ENCODE measurements around the gene ALLC.
A peak's percentile ranks its signal among the peaks of the same experiment; 100 is the strongest.
"Not testable (repeated sequence)": the region's sequence is repeated elsewhere in the genome, so short reads cannot be mapped to it uniquely, and the experiment has no call there.

Gene ALLC

DNA sequence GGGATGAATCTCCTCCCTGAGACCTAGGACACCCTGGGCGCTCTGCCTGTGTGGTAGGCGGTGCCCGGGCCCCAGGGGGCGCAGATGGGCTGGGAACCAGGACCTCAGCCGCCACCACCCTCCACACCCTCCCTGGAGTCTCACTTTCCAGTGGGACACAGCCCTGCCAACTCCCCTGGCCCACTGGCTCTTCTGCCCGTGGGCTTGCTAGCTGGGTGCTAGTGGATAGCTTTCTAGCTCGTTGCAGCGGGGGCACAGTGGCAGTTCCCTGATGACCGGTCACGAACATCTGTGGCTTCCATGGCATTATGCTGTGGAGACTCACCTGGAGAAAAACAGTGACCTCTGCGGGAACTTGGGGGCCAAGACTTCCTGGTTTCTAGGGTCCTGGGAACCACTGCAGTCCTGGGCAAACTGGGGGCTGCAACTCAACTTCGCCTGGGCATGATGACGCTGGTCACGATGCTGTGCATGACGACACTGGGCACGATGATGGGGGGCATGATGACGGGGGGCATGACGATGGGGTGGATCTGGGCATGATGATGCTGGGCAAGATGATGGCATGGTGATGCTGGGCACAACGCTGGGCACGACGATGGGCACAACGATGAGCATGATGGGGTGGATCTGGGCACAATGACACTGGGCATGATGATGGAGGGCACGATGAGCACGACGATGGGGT, 31.0 kb upstream of the ALLC start:
- no peak for DNase-seq

DNA sequence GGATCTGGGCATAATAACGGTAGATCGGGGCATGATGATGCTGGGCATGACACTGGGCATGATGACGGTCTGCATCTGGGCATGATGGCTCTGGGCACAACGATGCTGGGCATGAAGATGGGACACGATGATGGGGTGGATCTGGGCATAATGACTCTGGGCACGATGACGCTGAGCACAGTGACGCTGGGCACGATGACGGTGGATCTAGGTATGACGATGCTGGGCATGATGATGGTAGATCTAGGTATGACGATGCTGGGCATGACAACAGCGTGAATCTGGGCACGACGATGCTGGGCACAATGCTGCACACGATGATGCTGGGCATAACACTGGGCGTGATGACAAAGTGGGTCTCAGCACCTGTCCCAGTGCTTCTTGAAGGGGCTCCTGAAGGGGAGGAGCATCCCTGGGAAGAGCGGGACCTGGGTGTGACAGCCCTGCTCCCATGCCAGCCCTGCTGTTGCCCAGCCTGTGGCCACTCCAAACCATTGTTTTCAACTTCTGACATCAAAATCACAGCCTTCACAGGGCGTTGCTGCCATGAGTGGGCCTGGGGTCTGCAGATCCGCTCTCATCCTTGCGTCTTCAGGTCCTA, 30.4 kb upstream of the ALLC start:
- no peak for DNase-seq

GRCh38 chr2:3628241-3628679, 29.7 kb upstream of the ALLC start:
- DNase-seq, result no peak

DNA sequence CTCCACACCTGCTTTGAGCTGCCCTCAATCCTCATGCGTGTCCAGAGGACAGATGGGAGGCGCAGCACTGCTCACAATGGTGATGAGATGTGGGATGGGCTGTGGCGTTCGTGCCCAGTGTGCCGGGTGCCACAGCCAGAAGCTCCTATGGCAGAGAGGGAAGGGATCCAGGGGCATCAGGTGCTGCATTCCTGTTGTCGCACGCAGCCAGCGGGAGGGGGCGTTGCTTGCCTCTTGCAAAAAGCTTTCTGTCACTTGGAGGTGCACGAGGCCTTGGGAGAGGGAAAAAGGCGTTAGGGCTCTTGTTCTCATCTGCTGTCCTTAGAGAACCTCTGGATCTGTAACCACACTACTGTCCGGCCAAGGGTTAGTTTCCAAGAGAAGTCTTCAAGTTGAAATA, 29.2 kb upstream of the ALLC start:
- peak; percentile 35 for DNase-seq

DNA sequence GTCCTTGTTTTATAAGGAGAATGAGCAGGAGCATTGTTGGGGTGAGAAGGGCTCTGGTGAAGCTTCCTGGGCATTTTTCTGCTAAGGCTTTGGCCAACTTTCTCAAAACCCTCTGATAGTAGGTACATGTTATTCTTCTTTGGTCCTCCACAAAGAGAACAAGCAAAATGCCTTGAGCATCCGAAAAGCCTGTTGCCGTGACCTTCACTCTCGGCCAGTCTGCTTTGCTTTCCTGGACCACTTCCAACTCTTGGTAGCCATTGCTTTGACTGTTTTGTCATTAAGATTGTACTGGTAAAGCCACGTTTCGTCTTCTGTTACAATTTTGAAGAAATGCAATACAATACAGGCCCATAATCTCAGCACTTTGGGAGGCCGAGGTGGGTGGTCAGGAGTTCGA, 27.4 kb upstream of the ALLC start:
- DNase-seq, result no peak

- DNase-seq, result no peak
These were observed 26.7 kb upstream of the ALLC start for GRCh38 chr2:3631161-3631850.

DNA sequence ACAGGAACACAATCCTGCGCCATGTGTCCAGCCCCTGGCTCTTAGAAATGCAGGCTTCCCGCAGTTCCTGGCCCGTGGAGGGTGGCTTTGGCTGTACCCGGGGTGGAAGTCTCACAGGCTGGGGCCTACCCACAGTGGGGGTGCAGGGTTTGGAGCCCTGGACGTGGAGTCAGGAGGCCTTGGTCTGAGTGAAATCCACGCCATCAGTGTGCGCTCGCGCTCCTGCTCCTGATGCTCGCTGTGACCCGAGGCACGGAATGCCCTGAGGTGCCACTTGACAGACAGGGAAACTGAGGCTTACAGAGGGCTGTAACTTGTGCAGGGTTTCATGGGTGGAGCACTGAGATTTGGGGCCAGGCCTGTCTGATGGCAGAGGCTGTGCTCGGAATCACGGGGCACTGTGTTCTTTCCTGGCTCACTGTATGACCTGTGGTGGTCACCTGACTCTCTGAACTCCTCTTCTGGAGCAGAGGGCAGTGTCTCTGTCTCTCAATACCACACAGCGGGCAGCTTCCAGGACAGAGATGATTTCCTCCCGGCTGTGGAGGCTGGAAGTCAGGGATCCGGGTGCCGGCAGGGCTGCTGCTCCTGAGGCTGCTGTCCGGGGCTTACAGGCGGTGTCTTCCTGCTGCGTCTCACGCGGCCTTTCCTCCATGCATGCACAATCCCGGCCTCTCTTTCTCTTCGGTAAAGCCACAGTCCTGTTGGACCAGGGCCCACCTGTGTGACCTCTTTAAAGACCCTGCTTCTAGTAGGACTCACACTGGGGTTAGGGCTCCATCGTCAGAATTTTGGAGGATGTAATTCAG, 25.9 kb upstream of the ALLC start:
- DNase-seq, result no peak

GRCh38 chr2:3633089-3633981, 24.7 kb upstream of the ALLC start:
- no peak for DNase-seq

DNA sequence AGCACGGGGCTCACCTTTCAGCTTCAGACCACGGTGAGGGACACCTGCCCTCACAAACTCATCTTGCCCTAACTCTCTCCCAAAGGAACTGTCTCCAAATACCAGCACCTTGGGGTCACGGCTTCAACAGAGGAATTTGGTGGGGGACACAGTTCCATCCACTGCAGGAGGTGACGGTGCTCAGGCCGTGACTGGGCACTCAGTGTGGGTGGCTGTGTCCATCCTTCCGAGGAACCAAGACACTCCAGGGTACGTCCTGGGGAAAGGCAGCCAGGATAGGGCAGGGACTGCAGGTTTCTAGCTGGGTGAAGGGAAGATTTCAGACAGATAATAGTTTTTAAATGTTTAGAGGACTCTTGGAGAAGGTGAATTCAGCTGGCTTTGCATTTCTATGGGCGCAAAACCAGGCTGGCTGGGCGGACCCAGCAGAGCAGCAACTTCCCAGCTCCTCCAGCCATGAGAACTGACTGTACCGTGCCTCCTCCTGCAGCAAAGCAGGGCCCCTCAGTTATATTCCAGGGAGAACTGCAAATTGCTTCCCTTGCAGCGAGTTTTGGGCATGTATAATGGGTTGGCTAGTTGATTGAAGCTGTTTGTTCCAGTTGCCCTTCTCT, 23.9 kb upstream of the ALLC start:
- DNase-seq, result no peak

GRCh38 chr2:3634596-3635121, 23.3 kb upstream of the ALLC start:
- DNase-seq, result no peak

DNA sequence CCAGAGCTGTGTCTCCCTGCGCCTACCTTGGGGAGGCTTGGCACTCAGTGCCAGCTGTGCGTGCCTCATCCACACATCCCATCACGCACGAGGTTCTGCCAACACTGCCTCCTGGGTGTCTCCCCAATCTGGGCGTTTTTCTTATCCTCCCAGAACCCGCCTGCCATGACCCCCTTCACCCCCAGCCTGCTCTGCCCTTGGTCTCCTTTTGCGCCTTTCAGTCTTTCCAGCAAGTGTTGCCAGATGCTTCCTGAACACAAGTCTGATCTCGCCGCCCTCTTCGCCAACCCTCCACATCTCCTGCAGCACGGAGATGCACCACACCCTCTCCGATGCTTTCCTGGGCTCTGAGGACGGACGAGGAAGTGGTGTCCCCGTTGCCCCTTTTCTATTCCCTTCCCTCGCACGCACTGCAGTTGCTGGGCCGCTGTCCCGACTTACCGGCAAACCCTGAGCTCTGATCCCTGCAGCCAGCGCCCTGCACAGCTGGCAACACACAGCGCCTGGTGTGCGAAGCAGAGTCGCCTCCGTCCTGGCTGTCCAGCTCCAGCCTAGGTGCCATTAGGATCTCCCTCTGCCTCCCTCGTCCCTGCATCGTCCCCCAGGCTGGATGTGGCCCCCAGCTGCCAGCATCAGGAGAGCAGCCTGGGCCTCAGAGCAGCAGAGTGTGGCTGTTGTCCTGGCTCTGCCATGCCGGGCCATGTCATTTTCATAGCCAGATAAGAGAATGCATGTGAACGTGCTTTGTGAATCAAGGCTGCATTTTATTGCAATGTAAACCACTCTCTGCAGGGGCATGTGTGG, 22.6 kb upstream of the ALLC start:
- DNase-seq, result no peak

- DNase-seq, result not testable (repeated sequence)
These were observed 22.0 kb upstream of the ALLC start for GRCh38 chr2:3635975-3636327.

GRCh38 chr2:3636586-3637310, 21.3 kb upstream of the ALLC start:
- DNase-seq, result no peak

DNA sequence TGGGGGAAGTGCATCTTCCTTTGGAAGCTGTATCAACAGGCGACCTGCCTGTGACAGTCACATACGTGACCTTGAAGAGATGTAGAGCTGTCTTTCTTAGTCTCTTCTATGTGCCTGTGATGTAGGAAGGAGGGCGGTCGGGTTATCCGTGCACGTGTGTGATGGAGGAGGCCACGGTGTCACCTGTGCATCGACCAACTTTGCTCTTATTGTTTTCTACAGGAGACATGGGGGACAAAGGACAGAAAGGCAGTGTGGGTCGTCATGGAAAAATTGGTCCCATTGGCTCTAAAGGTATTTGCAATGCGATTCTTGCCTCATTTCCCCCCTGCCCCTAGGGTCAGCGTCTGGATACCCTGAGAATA, 20.7 kb upstream of the ALLC start:
- DNase-seq, result no peak

DNA sequence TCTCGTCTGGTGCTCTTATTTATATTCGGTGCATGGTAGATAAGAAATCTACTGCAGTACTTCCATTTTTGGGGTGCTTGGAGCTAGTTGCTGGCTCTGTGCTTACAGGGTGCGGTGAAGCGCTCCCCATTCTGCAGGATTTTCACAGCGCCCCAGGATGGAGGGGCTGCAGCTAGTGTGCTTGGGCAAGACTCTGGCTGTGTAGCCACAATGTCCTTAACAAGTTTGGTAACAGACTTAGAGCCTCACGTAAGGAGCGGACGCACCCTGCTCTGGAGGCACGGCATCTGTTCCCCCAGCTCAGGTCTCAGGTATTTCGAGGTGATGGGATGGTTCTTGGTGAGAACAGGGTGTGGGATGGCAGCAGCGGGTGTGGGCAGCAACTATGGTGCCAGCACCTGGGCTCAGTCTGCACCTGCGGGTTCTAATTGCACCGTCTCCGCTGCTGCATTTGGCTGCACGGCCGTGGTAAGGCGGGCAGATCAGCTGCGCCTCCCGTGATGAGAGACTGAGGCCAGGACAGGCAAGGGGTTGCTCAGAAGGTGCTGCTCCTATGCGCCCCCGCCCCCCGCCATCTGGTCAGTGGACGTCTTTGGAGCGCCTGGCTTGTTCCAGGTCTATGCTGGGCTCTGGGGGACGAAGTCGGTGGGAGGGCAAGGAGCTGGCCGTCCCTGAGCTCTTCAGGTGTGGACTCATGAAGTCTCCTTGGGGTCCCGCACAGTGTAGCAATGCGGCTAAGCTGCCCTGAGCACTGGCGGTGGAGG, 20.1 kb upstream of the ALLC start:
- DNase-seq, result no peak

DNA sequence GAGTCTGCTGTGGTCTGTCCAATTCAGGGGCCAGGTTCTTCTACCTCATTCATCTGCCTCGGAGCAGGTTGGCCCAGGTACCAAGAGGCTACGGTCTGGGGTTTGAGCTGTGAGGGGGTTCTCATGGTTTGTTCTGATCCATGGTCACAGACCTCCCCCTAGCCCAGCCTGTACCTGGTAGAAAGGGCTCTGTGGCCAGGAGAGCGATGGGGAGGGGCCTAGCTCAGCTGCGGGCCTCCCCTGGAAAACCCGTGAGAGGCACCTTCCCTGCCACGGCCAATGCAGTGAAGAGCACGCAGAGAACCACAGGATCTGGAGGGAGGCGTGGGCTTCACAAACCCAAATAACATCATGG, 19.6 kb upstream of the ALLC start:
- no peak for DNase-seq

DNA sequence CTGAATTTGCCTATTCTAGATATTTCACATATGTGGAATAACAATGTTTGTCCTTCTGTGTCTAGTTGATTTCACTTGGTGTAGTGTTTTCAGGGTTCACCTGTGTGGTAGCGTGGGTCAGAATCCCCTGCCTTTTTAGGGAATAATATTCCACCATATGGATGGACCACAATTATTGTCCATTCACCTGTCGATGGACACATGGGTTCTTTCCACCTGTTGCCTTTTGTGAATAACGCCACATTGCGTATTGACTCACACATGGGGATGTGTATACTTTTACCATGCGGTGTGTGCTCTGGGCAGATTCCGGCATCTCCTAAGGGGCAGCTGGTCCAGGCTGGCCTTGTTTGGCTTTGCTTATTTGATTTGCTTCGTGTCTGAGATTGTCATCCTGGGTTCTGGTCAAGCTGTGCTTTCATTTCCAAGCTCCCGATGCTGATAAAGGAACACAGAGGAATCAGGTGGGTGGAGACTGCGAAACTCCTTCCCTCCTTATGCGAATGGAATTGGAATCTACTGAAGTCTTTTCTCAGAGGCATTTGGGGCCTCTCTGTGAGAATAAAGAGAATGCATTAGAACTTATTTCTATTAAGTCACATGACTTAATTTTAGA, 18.9 kb upstream of the ALLC start:
- no peak for DNase-seq

DNA sequence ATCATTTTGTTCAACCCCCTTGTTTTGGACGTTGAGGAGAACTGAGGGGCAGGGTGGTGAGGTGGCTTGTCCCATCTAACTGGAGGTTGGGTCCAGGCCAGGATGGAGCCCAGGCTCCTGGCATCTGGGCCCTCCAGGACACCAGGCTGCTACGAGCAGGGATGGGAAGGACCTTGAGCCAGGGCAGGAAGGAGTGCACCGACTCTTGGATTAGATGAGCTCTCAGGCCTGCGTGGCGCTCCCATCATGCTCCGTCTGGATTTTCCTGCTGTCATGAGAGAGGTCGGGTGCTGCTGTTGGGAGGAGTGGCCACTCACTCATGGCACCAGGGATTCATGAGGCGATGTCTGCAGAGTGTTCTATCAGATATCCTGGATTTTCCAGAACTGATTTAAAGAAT, 18.3 kb upstream of the ALLC start:
- no peak for DNase-seq

- no peak for DNase-seq
These were observed 16.8 kb upstream of the ALLC start for GRCh38 chr2:3641181-3641580.

Measured in NCI-H1092 (cell line).